Measurements from ENCODE around the gene INAFM2.

The INAFM2 gene

DNA sequence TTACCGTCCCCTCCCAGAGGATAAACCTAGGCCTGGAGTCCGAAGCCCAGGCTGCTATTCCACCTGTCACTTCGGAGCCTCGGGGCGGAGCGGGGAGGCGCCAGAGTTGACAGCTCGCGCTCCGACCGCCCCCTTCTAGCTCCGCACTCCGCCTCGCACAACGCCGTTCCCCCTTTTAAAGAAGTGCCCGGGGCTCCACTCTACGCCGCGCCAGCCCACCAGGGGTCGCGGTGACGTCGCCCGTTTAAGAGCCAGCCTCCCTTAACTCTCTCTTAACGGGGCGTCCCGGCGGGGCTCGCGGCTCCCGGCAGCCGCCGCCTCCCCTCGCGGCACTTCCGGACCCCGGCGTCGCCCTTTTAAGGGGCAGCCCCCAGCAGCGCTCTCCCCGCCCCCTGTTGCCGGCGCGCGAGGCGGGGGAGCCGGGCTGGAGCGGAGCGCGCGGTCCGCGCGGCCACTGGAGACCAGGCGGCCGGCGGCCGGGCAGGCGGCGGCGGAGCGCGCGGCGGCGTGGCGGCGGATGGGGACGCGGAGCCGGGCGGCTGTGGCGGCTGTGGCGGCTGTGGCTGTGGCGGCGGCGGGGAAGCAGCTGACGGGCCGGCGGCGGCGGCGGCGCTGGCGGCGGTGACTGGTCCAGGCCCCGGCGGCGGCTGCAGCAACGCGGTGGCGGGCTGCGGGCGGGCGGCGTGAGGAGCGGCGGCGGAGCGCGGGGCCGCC, at the start of gene INAFM2:
TSS of gene INAFM2 (plus strand) at position 454 of the 714 bp plus-strand sequence. CDS start 364 bp downstream, outside the sequence.
- peak; percentile 94 to 96 for DNase-seq

DNA sequence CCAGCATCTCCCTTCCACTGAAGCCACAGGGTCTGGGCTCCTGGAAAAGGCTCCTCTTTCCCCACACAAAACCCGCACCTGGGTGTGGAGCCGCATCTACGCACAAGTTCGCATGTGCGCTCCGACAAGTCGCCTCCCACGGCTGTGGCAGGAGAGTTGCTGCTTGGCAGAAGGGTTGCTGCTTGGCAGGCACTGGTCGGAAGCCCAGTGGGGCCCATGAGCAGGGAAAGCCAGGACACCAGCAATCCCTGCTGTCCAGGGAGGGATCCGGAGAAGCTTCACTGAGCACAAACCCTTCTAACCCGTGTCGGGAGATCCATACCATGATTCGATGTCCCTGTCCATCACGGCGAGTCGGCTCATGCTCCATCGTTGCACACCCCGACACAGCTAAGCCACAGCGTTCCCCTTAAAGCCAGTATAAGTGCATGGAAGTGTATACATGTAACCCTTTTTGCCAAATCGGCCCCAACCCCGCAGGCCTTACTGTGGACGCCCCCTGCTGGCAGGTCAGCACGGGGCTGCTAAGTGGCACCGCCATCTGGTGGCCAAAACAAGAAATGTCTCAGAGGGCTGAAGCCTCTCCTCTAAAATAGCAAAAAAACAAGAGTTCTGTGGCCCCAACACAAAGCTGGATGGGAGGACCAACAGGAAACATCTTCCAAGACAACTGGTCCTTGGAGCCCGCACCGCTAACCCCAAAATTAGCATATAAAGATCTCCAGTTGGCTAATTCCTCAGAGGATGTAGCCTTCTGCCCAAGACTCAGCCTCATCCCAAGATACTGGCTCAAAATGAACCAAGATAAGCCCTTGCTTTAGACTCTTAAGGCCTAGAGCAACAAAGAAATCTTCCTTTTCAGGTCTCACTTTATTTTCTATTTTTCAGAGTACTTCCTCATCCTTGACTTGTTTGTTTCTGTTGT, 48.9 kb upstream of the INAFM2 start:
- peak; percentile 73 to 77 for DNase-seq

DNA sequence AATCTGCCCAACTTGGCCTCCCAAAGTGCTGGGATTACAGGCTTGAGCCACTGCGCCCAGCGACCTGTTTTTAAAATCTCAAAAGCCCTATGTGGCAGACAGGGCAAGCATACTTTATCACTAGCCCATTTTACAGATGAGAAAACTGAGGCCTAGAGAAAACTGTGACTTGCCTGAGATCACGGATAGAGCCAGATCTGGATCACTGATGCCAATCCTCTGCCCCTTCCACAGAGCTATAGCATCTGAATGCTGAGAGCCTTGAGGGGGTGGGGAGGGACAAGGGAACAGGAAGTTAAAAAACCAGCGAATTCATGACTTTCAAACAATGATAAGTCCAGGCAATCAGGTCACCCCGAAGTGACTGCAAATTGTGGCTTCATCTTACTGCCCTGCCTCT, 48.0 kb upstream of the INAFM2 start:
- no peak for DNase-seq

DNA sequence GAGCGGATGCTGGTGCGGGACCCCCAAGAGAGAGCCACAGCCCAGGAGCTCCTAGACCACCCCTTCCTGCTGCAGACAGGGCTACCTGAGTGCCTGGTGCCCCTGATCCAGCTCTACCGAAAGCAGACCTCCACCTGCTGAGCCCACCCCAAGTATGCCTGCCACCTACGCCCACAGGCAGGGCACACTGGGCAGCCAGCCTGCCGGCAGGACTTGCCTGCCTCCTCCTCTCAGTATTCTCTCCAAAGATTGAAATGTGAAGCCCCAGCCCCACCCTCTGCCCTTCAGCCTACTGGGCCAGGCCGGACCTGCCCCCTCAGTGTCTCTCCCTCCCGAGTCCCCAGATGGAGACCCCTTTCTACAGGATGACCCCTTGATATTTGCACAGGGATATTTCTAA, 47.5 kb upstream of the INAFM2 start:
- no peak for DNase-seq

DNA sequence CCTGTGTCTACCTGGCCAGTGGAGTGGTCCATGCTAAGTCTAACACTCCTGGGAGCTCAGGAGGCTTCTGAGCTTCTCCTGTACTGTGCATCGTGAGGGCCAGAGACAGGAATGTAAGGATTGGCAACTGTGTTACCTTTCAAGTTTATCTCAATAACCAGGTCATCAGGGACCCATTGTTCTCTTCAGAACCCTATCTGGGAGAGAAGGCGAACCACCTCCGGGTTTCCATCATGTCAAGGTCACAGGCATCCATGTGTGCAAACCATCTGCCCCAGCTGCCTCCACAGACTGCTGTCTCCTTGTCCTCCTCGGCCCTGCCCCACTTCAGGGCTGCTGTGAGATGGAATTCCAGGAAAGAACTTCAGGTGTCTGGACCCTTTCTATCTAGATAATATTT, 46.6 kb upstream of the INAFM2 start:
- DNase-seq: no peak

DNA sequence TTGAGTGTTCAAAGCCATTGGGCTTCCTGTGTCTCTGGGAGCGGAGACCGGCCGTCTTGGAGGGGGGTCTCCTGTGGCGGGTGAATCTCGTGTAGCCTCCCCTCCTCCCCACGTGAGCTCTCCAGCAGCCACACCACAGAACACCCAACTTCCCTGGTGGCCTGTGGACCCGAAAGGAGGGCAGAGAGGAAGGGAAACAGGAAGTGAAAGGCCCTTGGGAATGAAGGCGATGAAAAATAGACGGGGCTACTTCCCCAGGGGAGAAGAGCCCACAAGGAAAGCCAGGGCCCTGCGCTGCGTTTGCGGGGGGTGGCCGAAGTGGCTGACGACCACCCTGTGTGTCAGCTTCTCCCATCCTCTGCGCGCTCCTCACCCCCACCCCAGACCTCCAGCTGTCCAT, 46.0 kb upstream of the INAFM2 start:
- DNase-seq: no peak

DNA sequence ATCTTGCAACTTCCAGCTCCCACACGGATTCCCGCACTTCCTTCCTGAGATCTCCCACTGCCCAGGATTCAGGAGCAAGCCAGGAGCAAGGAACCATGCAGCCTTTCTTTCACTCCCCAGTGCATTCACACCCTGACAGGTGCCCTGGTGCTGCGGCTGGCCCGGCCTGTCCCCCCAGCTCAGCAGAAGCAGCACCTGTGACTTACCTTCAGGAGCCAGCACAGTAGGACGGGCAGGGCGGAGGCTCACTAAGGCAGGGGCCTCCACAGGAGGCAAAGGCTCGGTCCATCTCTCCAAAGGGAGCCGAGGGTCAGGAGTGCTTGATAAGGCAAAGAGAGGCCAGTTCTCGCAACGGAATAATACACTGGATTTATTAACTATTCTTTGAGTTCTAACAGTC, 45.5 kb upstream of the INAFM2 start:
- DNase-seq: no peak

DNA sequence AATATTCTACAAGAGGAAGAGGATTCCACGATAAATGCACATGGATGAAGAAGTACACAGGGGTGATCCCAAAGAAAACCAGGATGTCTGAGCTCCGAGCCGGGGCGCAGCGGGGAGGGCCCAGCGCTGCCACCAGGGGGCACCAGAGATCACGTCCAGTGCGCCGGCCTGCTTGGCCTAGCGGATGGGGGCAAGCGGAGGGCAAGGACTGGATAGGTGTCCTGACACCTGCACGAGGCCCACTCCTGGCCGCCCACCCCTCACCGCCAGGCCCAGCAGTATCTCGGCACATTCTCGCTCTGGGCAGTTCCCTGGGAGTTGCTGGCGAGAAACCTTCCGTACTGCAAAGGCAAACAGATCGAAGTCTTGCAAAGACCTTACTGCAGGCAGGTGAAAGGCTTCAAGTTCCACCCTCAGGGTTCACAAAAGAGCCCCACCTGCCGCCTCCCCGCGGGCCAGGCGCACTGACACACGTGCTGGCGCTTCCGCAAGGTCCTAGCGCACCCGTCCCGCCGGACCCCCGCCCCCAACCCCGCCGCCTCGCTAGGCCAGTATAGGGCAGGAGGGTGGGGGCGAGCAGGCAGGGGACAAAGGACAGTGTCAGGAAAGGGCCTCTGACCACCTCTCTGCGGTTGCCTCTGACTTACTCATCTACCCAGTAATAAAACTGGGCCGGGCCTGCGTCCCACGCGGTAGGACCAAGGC, 43.9 kb upstream of the INAFM2 start:
- peak; percentile 32 to 40 for DNase-seq

DNA sequence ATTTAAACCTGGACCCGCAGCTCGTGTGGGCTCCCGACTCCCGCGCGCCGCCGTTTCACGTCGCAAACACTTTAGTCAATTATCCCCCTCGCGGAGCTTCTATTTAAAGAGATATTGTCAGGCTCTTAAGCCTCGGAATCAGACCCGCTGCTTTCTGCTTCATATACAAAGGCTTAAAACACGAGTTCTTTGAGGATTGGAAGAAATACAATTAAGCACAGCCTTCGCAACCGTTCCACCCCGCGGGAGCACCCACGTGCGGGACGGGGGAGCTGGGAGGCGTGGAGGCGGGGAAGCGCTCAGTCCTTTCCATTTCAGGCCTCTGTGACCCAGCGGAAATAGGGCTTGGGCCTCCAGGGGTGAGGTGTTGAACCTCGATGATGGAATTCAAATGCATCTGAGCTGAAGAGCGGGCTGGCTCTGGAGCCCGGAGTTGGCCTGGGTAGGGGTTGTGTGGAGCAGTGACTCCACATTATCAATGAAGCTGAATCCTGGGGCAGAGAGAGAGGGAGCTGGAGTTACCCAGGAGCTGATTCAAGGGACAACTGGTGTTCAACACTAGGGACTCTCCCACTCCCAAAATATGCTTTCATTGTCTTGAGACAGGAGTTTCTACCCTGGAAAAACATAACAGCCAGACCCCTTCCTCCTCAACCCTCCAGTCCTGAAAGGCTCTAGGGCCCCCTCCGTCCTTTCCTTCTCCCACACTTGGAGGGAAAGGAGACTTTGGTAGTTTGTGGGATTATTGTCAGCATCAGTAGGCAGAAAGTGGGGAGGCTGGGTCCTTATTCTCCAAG, 43.0 kb upstream of the INAFM2 start:
- no peak for DNase-seq

DNA sequence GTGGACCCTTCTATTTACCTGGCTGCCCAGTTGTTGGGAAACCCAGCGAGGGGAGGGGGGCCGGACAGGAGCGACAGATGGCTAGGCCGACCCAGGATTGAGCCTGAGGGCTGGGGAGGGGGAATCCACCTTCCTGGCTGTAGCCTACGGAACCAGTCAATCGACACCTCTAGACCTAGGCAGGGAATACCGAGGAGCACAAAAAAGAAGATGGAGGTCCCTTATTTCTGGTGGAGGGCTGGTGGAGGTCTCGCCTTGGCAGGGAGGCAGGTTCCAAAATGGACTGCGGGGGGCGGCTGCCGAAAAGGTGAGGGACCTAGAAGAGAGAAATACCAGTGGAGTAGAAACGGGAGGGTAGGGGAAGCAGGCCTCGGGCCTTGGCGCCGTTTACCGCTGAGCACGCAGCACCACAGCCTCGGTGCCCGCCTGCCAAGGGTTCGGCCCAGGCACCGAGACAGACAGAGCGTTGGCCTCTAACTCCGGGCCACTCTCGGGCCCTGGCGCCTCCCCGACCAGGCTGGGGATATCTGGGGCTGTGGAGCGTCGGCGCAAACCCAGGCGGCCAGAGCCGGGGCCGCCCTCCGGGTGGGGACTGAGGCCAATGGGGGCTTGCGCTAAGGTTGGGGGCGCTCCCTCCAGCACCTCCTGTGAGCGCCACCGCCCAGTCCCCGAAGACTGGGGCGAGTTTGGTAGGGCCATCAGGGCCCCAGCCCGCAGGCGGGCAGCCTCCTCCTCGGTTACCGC, 42.3 kb upstream of the INAFM2 start:
- no peak for DNase-seq

DNA sequence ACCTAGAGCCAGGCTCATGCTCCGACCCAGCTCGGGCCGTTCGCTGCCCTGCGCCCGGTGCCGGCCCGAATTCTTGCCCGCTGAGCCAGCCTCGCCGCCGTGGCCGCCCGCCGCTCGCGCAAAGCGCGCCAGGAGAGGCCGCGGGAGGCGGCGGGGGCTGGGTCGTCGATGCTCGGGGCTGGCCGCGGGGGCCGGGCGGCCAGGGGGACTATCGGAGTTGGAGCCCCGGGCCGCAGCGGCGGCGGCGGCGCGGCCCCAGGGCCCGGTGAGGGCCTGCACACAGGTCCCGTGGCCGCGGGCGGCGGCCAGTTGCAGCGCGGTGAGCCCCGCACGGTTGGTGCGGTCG, 41.7 kb upstream of the INAFM2 start:
- DNase-seq: no peak

DNA sequence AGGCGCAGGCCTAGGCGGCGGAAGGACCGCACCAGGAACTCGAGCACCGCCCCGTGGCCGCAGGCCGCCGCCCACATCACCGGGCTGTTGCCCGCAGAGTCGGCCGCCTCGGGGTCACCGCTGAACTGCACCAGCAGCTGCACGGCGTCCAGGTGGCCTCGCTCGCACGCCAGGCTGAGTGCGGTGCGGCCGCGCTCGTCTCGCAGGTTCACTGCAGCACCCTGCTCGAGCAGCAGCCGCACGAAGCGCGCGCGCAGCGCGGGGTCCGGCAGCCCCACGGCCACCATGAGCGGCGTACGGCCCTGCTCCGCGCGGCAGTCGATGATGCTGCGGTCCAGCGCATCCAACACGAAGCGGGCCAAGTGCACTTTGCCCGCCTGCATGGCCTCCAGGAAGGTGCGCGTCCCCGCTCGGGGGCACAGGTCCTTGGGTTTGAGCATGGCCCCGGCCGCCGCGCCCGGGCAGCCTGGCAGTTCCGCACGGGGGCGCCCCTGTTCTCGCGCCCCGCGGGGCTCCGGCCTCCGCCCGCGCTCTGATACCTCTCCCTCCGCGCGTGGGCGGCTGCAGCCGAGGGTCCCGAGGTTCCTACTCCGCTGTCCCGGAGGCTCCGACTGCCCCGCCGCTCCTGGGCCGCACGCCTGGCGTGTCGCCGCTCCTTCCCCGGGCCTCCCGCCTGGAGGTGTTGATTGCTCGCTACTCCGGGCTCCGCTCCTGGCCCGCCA, 41.2 kb upstream of the INAFM2 start:
- peak; percentile 15 to 49 for DNase-seq

DNA sequence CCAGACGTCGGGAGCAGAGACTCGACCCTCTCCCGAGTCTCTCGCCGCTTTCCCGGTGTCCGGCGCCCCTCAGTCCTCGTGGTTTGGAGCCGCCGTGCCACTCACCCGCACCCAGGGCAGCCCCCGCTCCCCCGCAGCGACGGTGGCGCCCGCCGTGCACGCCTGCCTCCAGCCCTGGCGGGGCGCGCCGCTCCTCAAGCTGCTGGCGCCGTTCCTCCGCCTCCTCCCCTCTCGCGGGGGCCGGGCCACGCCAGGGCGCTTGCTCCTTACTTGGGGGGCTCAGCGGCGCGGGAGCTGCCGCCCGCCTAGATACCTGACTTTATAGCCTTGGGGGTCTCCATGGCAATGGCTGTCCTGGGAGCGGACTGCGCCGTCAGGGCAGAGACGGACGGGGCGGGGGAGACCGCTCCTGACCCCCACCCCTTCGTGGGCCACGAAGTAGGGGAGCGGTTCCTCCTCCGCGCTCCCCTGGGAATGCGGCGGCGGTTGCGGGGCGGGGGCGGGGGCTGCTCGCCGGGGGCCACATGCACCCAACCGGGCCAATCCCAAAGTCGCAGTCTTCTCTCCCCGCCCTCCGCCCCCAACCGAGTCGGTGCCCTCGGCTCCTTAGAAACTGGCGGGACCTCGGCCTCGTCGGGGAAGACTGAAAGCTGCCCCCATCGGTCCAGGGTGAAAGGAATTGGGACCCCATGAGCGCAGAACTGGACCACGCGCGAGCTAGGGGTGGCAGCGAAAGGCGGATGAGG, 40.5 kb upstream of the INAFM2 start, which contains the start of gene ANKRD63:
TSS of gene ANKRD63 (minus strand) at position 196 of the 746 bp plus-strand sequence. CDS start 478 bp downstream, outside the sequence.
- peak in 1 of 2 experiments; percentile 40 for DNase-seq

DNA sequence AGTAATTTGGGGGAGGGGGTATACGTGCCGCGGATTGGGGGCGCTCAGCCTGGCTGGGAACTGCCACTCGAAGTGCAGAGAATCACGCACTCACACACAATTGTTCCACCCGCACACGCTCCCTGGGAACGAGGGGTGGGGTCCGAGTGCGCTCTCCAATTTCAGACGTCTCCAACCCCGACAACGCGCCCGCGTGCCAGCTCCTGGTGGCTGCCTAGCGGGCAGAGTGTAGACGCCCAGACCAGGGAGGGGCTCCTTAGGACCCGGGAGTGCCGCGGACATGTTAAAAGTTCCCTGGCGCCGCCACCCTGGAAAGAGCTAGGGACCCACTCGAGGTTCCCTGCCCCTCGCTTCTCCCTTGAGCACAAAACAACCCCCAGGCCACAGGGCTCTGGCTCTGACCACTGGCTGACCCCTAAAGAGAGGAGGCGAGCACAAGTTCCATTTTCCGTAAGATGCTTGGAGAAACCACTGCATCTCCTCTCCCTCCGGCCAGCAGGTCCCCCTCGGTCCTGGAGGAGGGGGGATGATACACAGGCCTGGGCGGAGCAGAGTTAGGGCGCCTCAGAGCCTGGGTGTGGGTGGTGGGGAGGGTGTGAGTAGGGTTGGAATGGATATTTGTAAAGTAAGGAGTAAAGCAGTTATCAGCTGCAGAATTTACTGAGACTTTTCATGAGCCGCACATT, 39.7 kb upstream of the INAFM2 start:
- DNase-seq: no peak

DNA sequence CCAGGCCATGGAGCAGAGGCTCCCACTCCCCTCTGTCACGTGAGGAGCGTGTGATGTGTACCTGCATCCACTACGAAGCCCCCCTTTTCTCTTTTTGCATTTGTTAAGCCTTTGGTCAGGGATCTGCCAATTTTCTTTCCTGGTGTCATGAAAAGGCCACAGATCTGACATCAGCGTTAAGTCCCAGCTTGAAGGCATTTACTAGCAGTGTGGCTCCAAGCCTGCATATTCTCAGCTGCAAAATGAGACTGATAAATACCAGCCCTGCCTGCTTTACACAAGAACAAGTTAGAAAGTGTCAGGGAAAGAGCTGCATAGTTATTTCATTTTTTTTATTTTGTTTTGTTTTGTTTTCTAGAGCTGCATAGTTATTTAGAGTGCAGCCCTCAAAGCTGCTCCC, 38.3 kb upstream of the INAFM2 start:
- DNase-seq: no peak

DNA sequence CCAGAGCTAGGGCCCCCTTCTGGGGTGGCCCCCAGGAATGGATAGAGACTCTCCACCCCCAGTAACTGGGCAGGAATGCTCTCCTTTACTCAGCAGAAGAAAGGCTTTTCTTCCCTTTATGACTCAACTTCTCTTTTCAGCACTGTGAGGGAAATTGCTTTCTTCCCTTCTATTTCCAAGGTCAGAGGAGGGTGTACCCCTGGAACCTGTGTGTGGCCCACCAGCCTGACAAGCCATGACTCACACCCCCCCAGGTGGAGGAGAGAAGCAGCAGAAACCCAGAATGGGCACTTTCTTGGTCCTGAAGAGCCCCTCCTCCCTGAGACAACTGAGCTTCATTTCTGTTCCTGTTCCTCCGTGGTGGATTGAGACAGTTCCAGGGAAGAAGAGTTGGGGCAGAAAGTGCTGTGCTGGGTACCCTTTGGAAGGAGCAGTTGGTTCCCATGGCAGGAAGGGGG, 37.9 kb upstream of the INAFM2 start:
- no peak for DNase-seq

DNA sequence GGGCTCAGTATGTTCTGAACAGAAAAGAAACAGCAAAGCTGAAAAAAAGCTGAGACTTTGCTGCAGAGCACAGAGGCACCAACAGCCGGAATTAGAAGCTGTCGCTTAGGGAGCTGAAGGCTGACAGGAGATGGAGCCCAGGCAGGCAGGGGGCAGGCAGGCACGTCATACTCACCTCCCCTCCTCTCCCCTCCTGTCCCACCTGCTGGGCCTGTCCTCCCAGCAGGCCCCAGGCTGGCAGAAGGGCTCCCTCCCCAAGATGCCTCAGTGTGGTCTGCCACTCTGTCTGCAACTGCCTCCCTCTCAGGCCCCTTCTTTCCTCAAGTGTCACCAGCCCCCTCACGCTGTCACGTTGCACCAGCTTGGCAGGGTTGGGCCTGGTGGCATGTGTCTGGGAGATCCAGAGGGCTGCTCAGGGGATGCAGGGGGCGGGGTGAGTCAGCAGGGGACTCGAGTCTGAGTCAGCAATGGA, 37.4 kb upstream of the INAFM2 start:
- no peak for DNase-seq

DNA sequence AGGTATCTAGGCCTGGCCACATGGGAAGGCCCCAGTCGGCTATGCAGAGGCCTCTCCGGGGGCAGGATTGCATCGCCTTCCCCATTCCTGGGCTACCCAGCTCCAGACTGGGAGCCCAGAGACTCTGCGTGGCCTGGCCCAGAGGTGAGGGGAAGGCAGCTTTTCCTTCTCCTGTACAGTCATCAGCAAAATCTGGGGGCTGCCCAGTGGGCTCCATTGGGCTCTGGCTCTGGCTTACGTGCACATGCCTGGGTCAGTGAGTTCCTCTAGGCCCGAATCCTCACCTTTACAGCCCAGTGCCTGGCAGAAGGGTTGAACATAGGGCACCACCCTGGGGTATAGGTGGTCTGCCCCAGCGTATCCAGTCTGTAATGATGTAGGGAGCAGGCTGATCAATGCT, 36.7 kb upstream of the INAFM2 start:
- DNase-seq: no peak

DNA sequence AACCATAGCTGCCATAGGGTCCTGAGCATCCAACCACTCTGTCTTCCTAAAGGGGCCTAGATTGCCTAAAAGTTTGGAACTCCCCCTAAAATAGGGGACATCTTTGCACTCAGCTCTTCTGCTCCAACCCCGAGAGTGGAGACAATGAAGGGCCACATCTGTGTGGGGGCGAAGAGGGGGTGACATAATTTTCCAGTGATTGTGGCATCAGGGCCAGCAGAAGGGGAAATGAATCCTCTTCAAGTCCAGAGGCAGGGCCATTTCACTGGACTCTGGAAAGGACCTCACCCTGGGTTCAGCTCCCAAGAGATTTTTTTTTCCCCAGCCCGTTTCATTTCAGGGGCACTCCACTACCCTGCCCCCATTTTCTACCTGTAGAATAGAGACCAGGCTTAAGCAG, 36.0 kb upstream of the INAFM2 start:
- DNase-seq: no peak

DNA sequence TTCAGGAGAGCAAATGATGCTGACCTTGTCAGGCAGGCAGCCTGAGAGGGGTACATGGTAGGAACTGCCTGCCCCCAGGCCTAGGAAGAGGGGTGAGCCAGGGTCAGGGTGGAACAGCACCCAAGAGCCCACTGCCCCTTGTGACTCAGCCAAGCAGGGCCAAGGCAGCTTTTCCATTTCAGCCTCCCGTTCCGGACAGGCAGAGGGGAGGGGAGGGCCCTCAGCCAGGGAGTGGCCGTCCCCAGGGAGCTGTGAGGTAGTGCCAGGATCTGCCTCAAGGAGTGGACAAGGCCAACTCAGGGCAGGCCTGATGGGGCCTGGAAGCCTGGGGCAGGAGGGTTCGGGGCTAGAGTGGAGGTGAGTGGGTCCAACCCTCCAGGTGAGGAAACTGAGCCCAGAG, 35.5 kb upstream of the INAFM2 start:
- DNase-seq: no peak

All from NCI-H2081 (cell line).